WTC11 (cell line): Measurements from ENCODE around the gene KRT23. TPM values are rescaled to one million over a fixed set of nuclear protein-coding genes. Genes with fewer than 3 reads are reported as not detected.

Source experiments
- ATAC-seq: fragments of 200-7000 bp; cut with Tn5 transposase; 2 replicates; pipeline ENCODE4 v1.10.0; 2021; ENCODE audit warnings: mild to moderate bottlenecking, moderate library complexity
- CTCF ChIA-PET: fragments of 300-600 bp; sonication (Branson Sonifier 250); formaldehyde crosslinking; loops from one replicate; lab custom pipeline; 2021; ENCODE audit warnings: antibody characterized with exemption; lab: Charles Lee
- POLR2A ChIA-PET: fragments of 350-600 bp; sonication (Branson Sonifier 250); formaldehyde crosslinking; loops from one replicate; lab custom pipeline; 2021; ENCODE audit warnings: antibody characterized with exemption; lab: Charles Lee
- DNase-seq: peaks from one replicate; pipeline ENCODE4 v3.0.0; 2021; ENCODE audit warnings: low spot score
- H3K27ac Mint-ChIP-seq: 2 replicates; pipeline ENCODE4 v1.8.0; 2021; ENCODE audit warnings: mixed read lengths
- H3K27me3 Mint-ChIP-seq: 2 replicates; pipeline ENCODE4 v1.8.0; 2021; ENCODE audit warnings: low read depth, mild to moderate bottlenecking, moderate library complexity, mixed read lengths
- H3K36me3 Mint-ChIP-seq: 2 replicates; pipeline ENCODE4 v1.8.0; 2021; ENCODE audit warnings: mixed read lengths
- H3K4me1 Mint-ChIP-seq: 2 replicates; pipeline ENCODE4 v1.8.0; 2022; ENCODE audit warnings: mixed read lengths
- H3K4me3 Mint-ChIP-seq: 2 replicates; pipeline ENCODE4 v1.8.0; 2021; ENCODE audit warnings: mild to moderate bottlenecking, moderate library complexity, mixed read lengths
- H3K9me3 Mint-ChIP-seq: 2 replicates; pipeline ENCODE4 v1.8.0; 2021; ENCODE audit warnings: mixed read lengths
- ATF1 ChIP-seq: sonication (generic); formaldehyde crosslinking; IDR thresholded peaks from 2 replicates; pipeline ENCODE4 v1.8.1; 2023; ENCODE audit warnings: mild to moderate bottlenecking, moderate library complexity, missing genetic modification reagents
- ESRRA ChIP-seq: sonication (generic); formaldehyde crosslinking; IDR thresholded peaks from 2 replicates; pipeline ENCODE4 v1.8.1; 2022; ENCODE audit warnings: mild to moderate bottlenecking, missing genetic modification reagents, borderline replicate concordance
- FOXK1 ChIP-seq: sonication (generic); formaldehyde crosslinking; IDR thresholded peaks from 2 replicates; pipeline ENCODE4 v1.8.0; 2022; ENCODE audit warnings: mild to moderate bottlenecking, moderate library complexity, missing genetic modification reagents
- HMGA2 ChIP-seq: fragments of 250-450 bp; sonication (Bioruptor Pico); IDR thresholded peaks from 2 replicates; pipeline ENCODE4 v1.4.0; 2021; ENCODE audit warnings: mild to moderate bottlenecking, moderate library complexity
- MXD4 ChIP-seq: fragments of 250-450 bp; sonication (Bioruptor Pico); IDR thresholded peaks from 2 replicates; pipeline ENCODE4 v1.8.0; 2021; ENCODE audit warnings: mild to moderate bottlenecking, moderate library complexity, borderline replicate concordance
- MYBL2 ChIP-seq: sonication (generic); formaldehyde crosslinking; IDR thresholded peaks from 2 replicates; pipeline ENCODE4 v1.8.1; 2023; ENCODE audit warnings: mild to moderate bottlenecking, moderate library complexity, missing genetic modification reagents
- NFE2L1 ChIP-seq: sonication (generic); formaldehyde crosslinking; IDR thresholded peaks from 2 replicates; pipeline ENCODE4 v1.8.1; 2023; ENCODE audit warnings: missing genetic modification reagents
- NFYB ChIP-seq: sonication (generic); formaldehyde crosslinking; conservative IDR thresholded peaks from 2 replicates; pipeline ENCODE4 v1.8.0; 2022; ENCODE audit warnings: low read depth, missing genetic modification reagents
- NR1H2 ChIP-seq: sonication (generic); formaldehyde crosslinking; IDR thresholded peaks from 2 replicates; pipeline ENCODE4 v1.9.0; 2021; ENCODE audit warnings: mild to moderate bottlenecking, moderate library complexity, missing genetic modification reagents
- OVOL2 ChIP-seq: fragments of 250-450 bp; sonication (Bioruptor Pico); IDR thresholded peaks from 2 replicates; pipeline ENCODE4 v1.9.0; 2021; ENCODE audit warnings: mild to moderate bottlenecking, borderline replicate concordance
- PRRX2 ChIP-seq: fragments of 250-450 bp; sonication (Bioruptor Pico); IDR thresholded peaks from 2 replicates; pipeline ENCODE4 v1.8.0; 2021; ENCODE audit warnings: mild to moderate bottlenecking
- RORB ChIP-seq: fragments of 250-450 bp; sonication (Bioruptor Pico); IDR thresholded peaks from 2 replicates; pipeline ENCODE4 v1.9.0; 2021; ENCODE audit warnings: mild to moderate bottlenecking
- SMAD3 ChIP-seq: sonication (generic); formaldehyde crosslinking; IDR thresholded peaks from 2 replicates; pipeline ENCODE4 v1.8.0; 2022; ENCODE audit warnings: missing genetic modification reagents, mild to moderate bottlenecking, borderline replicate concordance
- SOX15 ChIP-seq: fragments of 250-450 bp; sonication (Bioruptor Pico); IDR thresholded peaks from 2 replicates; pipeline ENCODE4 v1.9.0; 2021; ENCODE audit warnings: mild to moderate bottlenecking
- TP53 ChIP-seq: sonication (generic); formaldehyde crosslinking; IDR thresholded peaks from 2 replicates; pipeline ENCODE4 v1.8.1; 2023; ENCODE audit warnings: mild to moderate bottlenecking, missing genetic modification reagents
- ZBTB21 ChIP-seq: sonication (generic); formaldehyde crosslinking; IDR thresholded peaks from 2 replicates; pipeline ENCODE4 v1.8.1; 2023; ENCODE audit warnings: mild to moderate bottlenecking, missing genetic modification reagents, borderline replicate concordance
- ZBTB43 ChIP-seq: sonication (generic); formaldehyde crosslinking; IDR thresholded peaks from 2 replicates; pipeline ENCODE4 v1.8.1; 2023; ENCODE audit warnings: mild to moderate bottlenecking, missing genetic modification reagents
- ZNF317 ChIP-seq: sonication (generic); formaldehyde crosslinking; IDR thresholded peaks from 2 replicates; pipeline ENCODE4 v1.8.1; 2023; ENCODE audit warnings: low read depth, mild to moderate bottlenecking, moderate library complexity, missing genetic modification reagents, borderline replicate concordance
- ZNF396 ChIP-seq: fragments of 250-450 bp; sonication (Bioruptor Pico); IDR thresholded peaks from 2 replicates; pipeline ENCODE4 v1.8.0; 2021; ENCODE audit warnings: mild to moderate bottlenecking, moderate library complexity, borderline replicate concordance
- total RNA-seq: library from RNA; stranded (reverse); gene quantifications from 3 replicates; pipeline ENCODE4 v1.2.3, GENCODE V29; 2021
- TF ChIP-seq, protein P1 (sequence below): sonication (generic); formaldehyde crosslinking; IDR thresholded peaks from 2 replicates; pipeline ENCODE4 v1.8.0; 2022; ENCODE audit warnings: mild to moderate bottlenecking, missing genetic modification reagents
- TF ChIP-seq, protein P2 (sequence below): sonication (generic); formaldehyde crosslinking; IDR thresholded peaks from 2 replicates; pipeline ENCODE4 v1.8.0; 2023; ENCODE audit warnings: mild to moderate bottlenecking, missing genetic modification reagents
- TF ChIP-seq, protein P3 (sequence below): fragments of 250-450 bp; sonication (Bioruptor Pico); IDR thresholded peaks from 2 replicates; pipeline ENCODE4 v1.9.0; 2021; ENCODE audit warnings: mild to moderate bottlenecking
- TF ChIP-seq, protein P4 (sequence below): sonication (generic); formaldehyde crosslinking; IDR thresholded peaks from 2 replicates; pipeline ENCODE4 v1.8.0; 2023; ENCODE audit warnings: missing genetic modification reagents, mild to moderate bottlenecking, borderline replicate concordance

Gene KRT23
- total RNA-seq, 1 experiment from 2014 or later: not detected

GRCh38 chr17:40947929-40948328, 10.5 kb upstream of the KRT23 start:
- POLR2A ChIA-PET: no interaction called here
- Mint-ChIP-seq H3K4me1 (0 out of 2 replicates have a peak, but pooled peaks cover 2% of the 10 kb centered on the region), H3K36me3 (no peaks in the 10 kb centered on the region), H3K27me3 (no peaks in the 10 kb centered on the region), H3K9me3 (peaks cover 3% of the 10 kb centered on the region; the same call in 1 of the 2 replicates), H3K27ac (no peak overlapping the region), H3K4me3 (no peak overlapping the region)
- CTCF ChIA-PET: no interaction called here
- no peak for DNase-seq
- TF ChIP-seq, protein P1, sequence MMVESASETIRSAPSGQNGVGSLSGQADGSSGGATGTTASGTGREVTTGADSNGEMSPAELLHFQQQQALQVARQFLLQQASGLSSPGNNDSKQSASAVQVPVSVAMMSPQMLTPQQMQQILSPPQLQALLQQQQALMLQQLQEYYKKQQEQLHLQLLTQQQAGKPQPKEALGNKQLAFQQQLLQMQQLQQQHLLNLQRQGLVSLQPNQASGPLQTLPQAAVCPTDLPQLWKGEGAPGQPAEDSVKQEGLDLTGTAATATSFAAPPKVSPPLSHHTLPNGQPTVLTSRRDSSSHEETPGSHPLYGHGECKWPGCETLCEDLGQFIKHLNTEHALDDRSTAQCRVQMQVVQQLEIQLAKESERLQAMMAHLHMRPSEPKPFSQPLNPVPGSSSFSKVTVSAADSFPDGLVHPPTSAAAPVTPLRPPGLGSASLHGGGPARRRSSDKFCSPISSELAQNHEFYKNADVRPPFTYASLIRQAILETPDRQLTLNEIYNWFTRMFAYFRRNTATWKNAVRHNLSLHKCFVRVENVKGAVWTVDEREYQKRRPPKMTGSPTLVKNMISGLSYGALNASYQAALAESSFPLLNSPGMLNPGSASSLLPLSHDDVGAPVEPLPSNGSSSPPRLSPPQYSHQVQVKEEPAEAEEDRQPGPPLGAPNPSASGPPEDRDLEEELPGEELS (CRISPR knock-in tag): no peak
- TF ChIP-seq ZNF396 (CRISPR knock-in tag) (no peak), HMGA2 (no peak)
- ATAC-seq: no peak

- ATAC-seq (no peak), DNase-seq (no peak)
- H3K9me3 Mint-ChIP-seq: peaks cover 3% of the 10 kb centered on the region; the same call in 1 of the 2 replicates
- H3K36me3 Mint-ChIP-seq: no peaks in the 10 kb centered on the region
- TF ChIP-seq ZBTB21 (CRISPR knock-in tag): no peak
- TF ChIP-seq, protein P2, sequence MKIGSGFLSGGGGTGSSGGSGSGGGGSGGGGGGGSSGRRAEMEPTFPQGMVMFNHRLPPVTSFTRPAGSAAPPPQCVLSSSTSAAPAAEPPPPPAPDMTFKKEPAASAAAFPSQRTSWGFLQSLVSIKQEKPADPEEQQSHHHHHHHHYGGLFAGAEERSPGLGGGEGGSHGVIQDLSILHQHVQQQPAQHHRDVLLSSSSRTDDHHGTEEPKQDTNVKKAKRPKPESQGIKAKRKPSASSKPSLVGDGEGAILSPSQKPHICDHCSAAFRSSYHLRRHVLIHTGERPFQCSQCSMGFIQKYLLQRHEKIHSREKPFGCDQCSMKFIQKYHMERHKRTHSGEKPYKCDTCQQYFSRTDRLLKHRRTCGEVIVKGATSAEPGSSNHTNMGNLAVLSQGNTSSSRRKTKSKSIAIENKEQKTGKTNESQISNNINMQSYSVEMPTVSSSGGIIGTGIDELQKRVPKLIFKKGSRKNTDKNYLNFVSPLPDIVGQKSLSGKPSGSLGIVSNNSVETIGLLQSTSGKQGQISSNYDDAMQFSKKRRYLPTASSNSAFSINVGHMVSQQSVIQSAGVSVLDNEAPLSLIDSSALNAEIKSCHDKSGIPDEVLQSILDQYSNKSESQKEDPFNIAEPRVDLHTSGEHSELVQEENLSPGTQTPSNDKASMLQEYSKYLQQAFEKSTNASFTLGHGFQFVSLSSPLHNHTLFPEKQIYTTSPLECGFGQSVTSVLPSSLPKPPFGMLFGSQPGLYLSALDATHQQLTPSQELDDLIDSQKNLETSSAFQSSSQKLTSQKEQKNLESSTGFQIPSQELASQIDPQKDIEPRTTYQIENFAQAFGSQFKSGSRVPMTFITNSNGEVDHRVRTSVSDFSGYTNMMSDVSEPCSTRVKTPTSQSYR: no peak
- TF ChIP-seq MYBL2 (CRISPR knock-in tag): no peak
- TF ChIP-seq PRRX2: no peak
- TF ChIP-seq SMAD3 (CRISPR knock-in tag): no peak
- H3K4me1 Mint-ChIP-seq: 0 out of 2 replicates have a peak, but pooled peaks cover 2% of the 10 kb centered on the region
- ChIA-PET POLR2A (no interaction called here), CTCF (no interaction called here)
- no peaks in the 10 kb centered on the region for H3K27me3 Mint-ChIP-seq
- H3K27ac Mint-ChIP-seq: no peak overlapping the region
- no peak overlapping the region for H3K4me3 Mint-ChIP-seq
These were observed 8.0 kb upstream of the KRT23 start for GRCh38 chr17:40945414-40945813.

GRCh38 chr17:40944531-40944930, 7.1 kb upstream of the KRT23 start:
- ATAC-seq: no peak
- CTCF ChIA-PET: no interaction called here
- Mint-ChIP-seq H3K27me3 (no peaks in the 10 kb centered on the region), H3K9me3 (peaks cover 3% of the 10 kb centered on the region; the same call in 1 of the 2 replicates), H3K4me1 (0 out of 2 replicates have a peak, but pooled peaks cover 2% of the 10 kb centered on the region), H3K4me3 (no peak overlapping the region), H3K27ac (no peak overlapping the region), H3K36me3 (no peaks in the 10 kb centered on the region)
- DNase-seq: no peak
- POLR2A ChIA-PET: no interaction called here
- TF ChIP-seq FOXK1 (CRISPR knock-in tag) (no peak), NFYB (CRISPR knock-in tag) (no peak), ZBTB43 (CRISPR knock-in tag) (no peak), MXD4 (no peak), NR1H2 (CRISPR knock-in tag) (no peak), HMGA2 (no peak), TP53 (no peak), ATF1 (CRISPR knock-in tag) (no peak), RORB (no peak), NFE2L1 (CRISPR knock-in tag) (no peak), ZNF317 (no peak), ESRRA (CRISPR knock-in tag) (no peak), OVOL2 (CRISPR knock-in tag) (no peak), SOX15 (CRISPR knock-in tag) (no peak)
- TF ChIP-seq, protein P3, sequence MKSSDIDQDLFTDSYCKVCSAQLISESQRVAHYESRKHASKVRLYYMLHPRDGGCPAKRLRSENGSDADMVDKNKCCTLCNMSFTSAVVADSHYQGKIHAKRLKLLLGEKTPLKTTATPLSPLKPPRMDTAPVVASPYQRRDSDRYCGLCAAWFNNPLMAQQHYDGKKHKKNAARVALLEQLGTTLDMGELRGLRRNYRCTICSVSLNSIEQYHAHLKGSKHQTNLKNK (CRISPR knock-in tag): no peak
- TF ChIP-seq, protein P4, sequence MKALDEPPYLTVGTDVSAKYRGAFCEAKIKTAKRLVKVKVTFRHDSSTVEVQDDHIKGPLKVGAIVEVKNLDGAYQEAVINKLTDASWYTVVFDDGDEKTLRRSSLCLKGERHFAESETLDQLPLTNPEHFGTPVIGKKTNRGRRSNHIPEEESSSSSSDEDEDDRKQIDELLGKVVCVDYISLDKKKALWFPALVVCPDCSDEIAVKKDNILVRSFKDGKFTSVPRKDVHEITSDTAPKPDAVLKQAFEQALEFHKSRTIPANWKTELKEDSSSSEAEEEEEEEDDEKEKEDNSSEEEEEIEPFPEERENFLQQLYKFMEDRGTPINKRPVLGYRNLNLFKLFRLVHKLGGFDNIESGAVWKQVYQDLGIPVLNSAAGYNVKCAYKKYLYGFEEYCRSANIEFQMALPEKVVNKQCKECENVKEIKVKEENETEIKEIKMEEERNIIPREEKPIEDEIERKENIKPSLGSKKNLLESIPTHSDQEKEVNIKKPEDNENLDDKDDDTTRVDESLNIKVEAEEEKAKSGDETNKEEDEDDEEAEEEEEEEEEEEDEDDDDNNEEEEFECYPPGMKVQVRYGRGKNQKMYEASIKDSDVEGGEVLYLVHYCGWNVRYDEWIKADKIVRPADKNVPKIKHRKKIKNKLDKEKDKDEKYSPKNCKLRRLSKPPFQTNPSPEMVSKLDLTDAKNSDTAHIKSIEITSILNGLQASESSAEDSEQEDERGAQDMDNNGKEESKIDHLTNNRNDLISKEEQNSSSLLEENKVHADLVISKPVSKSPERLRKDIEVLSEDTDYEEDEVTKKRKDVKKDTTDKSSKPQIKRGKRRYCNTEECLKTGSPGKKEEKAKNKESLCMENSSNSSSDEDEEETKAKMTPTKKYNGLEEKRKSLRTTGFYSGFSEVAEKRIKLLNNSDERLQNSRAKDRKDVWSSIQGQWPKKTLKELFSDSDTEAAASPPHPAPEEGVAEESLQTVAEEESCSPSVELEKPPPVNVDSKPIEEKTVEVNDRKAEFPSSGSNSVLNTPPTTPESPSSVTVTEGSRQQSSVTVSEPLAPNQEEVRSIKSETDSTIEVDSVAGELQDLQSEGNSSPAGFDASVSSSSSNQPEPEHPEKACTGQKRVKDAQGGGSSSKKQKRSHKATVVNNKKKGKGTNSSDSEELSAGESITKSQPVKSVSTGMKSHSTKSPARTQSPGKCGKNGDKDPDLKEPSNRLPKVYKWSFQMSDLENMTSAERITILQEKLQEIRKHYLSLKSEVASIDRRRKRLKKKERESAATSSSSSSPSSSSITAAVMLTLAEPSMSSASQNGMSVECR (CRISPR knock-in tag): no peak
